ENCODE measurements around the gene DNMT1. TPM values are rescaled to one million over a fixed set of nuclear protein-coding genes. Genes with fewer than 3 reads are reported as not detected.

Gene DNMT1
- total RNA-seq, 4 donors from 2014 or later = 13.2 to 38.4 (median 32.0) TPM

DNA sequence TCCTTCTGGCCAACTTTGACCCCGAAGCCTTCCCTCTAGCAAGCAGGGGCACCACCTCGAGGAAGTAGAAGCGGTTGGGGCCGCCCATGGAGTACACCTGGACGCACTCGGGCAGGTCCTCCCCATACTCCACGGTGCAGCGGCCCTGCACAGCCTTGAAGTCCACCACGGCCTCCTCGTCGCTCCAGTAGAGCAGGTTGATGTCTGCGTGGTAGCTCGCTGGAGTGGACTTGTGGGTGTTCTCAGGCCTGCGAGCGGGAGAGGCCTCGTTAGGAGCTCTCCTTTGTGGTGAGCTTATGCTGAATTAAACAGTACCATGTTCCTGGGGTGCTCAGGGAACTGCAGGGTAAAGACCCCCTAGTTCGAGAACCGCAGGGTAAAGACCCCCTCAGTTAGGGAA, 52.8 kb downstream of the DNMT1 start:
- WGBS, 2 donors = 94 to 98% methylated on average over 17 to 18 of the region's 18 CpGs
- TF ChIP-seq, protein P1, sequence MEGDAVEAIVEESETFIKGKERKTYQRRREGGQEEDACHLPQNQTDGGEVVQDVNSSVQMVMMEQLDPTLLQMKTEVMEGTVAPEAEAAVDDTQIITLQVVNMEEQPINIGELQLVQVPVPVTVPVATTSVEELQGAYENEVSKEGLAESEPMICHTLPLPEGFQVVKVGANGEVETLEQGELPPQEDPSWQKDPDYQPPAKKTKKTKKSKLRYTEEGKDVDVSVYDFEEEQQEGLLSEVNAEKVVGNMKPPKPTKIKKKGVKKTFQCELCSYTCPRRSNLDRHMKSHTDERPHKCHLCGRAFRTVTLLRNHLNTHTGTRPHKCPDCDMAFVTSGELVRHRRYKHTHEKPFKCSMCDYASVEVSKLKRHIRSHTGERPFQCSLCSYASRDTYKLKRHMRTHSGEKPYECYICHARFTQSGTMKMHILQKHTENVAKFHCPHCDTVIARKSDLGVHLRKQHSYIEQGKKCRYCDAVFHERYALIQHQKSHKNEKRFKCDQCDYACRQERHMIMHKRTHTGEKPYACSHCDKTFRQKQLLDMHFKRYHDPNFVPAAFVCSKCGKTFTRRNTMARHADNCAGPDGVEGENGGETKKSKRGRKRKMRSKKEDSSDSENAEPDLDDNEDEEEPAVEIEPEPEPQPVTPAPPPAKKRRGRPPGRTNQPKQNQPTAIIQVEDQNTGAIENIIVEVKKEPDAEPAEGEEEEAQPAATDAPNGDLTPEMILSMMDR (IDR thresholded peaks at IDR 0.05) = no peak
- TF ChIP-seq POLR2A (IDR thresholded peaks at IDR 0.05) = no peak
- H3K4me3 ChIP-seq (ENCODE audit: low read depth, poor library complexity, severe bottlenecking) = no peak overlapping the region
- intact Hi-C loops (cut with DNase I; ENCODE audit: low total_unique reads) = no loop called here
- DNase-seq (ENCODE audit: low spot score in 2 of 2) = no peak

DNA sequence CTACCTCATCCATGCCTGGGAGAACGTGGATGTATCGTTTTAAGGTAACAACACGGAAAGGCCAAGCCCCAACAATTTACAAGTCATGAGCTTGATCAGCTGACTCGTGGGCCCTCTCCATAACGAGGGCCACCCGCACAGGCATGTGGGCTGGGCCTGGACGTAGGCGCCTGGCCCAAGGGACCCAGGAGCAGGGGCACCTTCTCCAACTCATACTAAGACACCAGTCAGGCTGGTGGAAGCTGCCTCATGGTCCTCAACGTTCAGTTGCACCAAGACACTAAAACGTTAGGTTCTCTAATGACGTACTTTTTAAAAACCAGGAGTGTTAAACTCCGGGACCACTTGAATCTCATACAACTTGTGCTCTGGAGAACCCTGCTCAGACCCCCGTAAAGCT, 53.3 kb downstream of the DNMT1 start:
- WGBS, 2 donors = 89 to 90% methylated on average over 13 of the region's 13 CpGs
- TF ChIP-seq POLR2A (IDR thresholded peaks at IDR 0.05) = no peak
- TF ChIP-seq, protein P1 (IDR thresholded peaks at IDR 0.05) = no peak
- H3K4me3 ChIP-seq (ENCODE audit: low read depth, poor library complexity, severe bottlenecking) = no peak overlapping the region
- no peak for DNase-seq (ENCODE audit: low spot score in 2 of 2)
- intact Hi-C loops (cut with DNase I; ENCODE audit: low total_unique reads) = no loop called here

DNA sequence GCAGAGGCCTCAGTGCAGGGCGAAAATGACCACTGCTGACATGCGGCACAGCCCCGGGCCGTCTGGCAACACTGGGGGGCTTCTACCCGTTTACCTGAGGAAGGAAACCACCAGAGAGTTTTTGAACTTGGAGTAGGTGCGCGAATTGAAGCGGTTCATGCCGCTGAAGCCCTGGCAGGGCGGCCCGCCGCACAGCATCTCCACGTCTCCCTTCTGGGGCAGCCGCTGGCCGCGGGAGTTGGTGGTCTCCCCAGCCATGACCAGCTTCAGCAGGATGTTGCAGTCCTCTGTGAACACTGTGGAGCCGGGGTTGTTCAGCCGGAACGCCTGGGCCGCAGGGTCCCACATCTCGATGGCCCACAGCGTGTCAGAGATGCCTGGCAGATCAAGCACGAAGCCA, 54.8 kb downstream of the DNMT1 start:
- no peak overlapping the region for H3K4me3 ChIP-seq (ENCODE audit: low read depth, poor library complexity, severe bottlenecking)
- intact Hi-C loops (cut with DNase I; ENCODE audit: low total_unique reads) = no loop called here
- WGBS, 2 donors = 95% methylated on average over 19 to 23 of the region's 23 CpGs
- no peak for TF ChIP-seq POLR2A (IDR thresholded peaks at IDR 0.05)
- TF ChIP-seq, protein P1 (IDR thresholded peaks at IDR 0.05) = no peak
- DNase-seq (ENCODE audit: low spot score in 2 of 2) = no peak

DNA sequence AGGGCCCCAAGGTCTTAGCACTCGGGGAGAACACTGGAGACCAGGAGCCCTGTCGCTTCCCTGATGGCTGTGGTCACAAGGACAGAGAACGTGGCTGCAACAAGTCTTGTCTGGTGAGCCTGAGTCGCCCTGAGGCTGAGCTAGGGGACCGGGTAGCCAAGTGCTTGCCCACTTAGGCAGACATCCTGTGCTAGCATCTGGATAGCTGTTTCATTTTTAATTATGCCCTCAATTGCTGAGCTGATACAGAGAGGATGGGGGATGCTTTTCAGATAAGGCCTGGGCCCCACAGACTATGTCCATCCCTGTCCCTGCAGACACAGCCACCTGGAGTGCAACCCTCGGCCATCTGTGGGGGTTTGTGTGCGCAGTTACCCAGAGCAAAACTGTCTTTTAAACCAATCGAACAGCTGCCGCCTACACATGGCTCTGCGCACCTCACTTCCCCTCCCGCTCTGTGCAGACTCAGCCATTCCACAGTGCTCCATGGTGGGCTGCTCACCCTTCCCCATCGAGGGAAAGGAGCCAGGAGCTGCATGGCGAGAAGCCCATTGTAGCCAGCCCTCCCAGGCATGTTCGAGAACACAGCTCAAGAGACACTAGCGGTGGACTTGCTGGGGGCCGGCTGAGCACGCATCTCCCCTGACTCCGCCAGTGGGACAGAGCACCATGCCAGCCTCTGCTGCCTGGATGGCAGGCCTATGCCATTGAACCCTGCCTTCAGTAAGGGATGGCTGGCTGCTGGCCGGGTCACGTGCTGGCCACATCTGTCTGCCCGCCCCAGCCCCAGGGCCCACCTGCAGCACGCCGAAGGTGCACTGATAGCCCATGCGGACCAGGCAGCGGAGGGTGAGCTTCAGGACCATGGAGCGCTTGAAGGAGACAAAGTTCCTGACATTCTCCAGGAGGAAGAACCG, 55.6 kb downstream of the DNMT1 start:
- no peak for DNase-seq (ENCODE audit: low spot score in 2 of 2)
- 96% methylated on average over 26 to 27 of the region's 27 CpGs for WGBS, 2 donors
- no peak overlapping the region for H3K4me3 ChIP-seq (ENCODE audit: low read depth, poor library complexity, severe bottlenecking)
- intact Hi-C loops (cut with DNase I; ENCODE audit: low total_unique reads) = no loop called here
- TF ChIP-seq, protein P1 (IDR thresholded peaks at IDR 0.05) = no peak
- TF ChIP-seq POLR2A (IDR thresholded peaks at IDR 0.05) = no peak

DNA sequence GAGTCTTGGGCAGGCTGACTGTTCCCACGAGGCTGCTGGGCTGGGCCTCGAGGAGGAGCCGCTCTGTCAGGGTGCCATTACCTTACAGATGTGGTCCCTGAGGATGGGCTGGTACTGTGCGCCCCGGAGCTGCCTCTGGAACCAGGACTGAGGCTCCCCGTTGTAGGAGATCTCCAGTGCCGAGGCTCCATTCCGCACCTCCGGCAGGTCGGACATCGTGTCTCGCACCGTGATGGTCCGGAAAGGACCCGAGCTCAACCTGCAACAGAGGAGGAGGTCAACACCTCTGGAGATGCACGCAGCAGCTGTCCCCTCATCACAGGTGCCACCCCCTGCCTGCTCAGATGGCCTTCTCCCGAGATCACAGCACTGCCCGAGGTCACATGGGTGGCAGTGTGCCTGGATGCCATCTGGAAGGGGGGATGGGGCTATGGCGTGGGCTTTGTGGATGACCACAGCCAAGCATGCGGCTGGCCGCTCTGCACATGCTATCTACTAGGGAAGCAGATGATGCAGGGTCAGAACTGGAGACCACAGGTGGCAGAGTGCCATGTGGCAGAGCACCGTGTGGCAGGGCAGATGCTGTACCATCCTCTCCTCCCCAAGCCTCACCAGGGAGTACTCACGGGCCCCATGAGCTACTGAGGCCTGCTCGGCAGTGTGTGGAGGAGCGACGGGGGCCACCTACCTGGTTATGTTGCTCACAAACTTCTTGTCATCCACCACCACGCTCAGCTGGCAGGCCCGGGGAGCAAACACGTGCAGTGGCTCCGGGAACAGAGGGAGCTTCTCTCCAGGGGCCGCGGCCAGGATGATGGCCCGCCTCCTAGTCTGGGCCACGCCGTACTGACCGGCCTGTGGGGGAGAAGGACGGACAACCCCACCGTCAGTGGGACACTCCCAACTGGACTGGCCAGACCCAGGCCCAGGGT, 56.7 kb downstream of the DNMT1 start:
- intact Hi-C loops (cut with DNase I; ENCODE audit: low total_unique reads) = no loop called here
- TF ChIP-seq, protein P1 (IDR thresholded peaks at IDR 0.05) = no peak
- TF ChIP-seq POLR2A (IDR thresholded peaks at IDR 0.05) = no peak
- WGBS, 2 donors = 88 to 89% methylated on average over 30 to 37 of the region's 38 CpGs
- no peak overlapping the region for H3K4me3 ChIP-seq (ENCODE audit: low read depth, poor library complexity, severe bottlenecking)
- no peak for DNase-seq (ENCODE audit: low spot score in 2 of 2)
